ENCODE results near the gene ITPRIPL1.

ITPRIPL1 gene

DNA sequence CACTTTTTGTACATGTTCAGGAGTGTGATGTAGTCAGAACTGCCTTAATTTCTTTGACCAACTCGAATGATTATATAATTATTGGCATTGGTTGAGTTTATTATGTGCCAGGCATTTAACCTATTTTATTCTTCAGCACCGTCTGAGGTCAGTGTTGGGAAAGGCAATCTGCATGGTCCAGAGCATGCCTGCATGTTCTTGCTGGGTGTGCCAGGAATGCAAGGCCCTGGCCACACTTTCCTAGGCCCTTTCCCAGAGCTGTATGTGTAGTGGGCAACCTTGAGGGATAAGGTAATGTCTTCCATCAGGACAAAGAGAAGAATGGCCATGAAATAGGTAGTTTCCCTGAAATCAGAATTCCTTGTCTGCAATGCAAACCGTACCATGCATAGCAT is 10.1 kb upstream of the ITPRIPL1 start:
- DNase-seq (ENCODE audit: extremely low spot score): no peak
- CTCF ChIA-PET: interaction anchor here (1.5 kb wide), 1 partner anchor 173 kb away, joined by 4 read pairs; no protein-coding TSS in a partner anchor
- TF ChIP-seq CTCF (IDR thresholded peaks at IDR 0.05; ENCODE audit: control extremely low read depth, extremely low read depth, low read depth, missing control alignments): no peak
- POLR2A ChIA-PET: no interaction called here

GRCh38 chr2:96315400-96316071 is 9.6 kb upstream of the ITPRIPL1 start:
- CTCF ChIA-PET: interaction anchor here (0.9 to 1.9 kb wide), 4 partner anchors 10 to 239 kb away, joined by 3 to 6 read pairs (median 4); partner anchors contain the start of gene SNRNP200

GRCh38 chr2:96316999-96317398 is 8.1 kb upstream of the ITPRIPL1 start:
- TF ChIP-seq CTCF (IDR thresholded peaks at IDR 0.05; ENCODE audit: control extremely low read depth, extremely low read depth, low read depth, missing control alignments): no peak
- ChIA-PET POLR2A (no interaction called here), CTCF (interaction anchor here (1.9 kb wide), 1 partner anchor 11 kb away, joined by 6 read pairs; the partner anchor contains the start of gene SNRNP200)
- DNase-seq (ENCODE audit: extremely low spot score): no peak

More at GRCh38 chr2:96315400-96316071, 9.6 kb upstream of the ITPRIPL1 start:
- POLR2A ChIA-PET: no interaction called here
- no peak for TF ChIP-seq CTCF (IDR thresholded peaks at IDR 0.05; ENCODE audit: control extremely low read depth, extremely low read depth, low read depth, missing control alignments)
- peak; percentile 38 for DNase-seq (ENCODE audit: extremely low spot score)

- ChIA-PET CTCF (no interaction called here), POLR2A (no interaction called here)
- no peak for TF ChIP-seq CTCF (IDR thresholded peaks at IDR 0.05; ENCODE audit: control extremely low read depth, extremely low read depth, low read depth, missing control alignments)
- DNase-seq (ENCODE audit: extremely low spot score): no peak
These were observed 7.5 kb upstream of the ITPRIPL1 start for GRCh38 chr2:96317584-96317997.

DNA sequence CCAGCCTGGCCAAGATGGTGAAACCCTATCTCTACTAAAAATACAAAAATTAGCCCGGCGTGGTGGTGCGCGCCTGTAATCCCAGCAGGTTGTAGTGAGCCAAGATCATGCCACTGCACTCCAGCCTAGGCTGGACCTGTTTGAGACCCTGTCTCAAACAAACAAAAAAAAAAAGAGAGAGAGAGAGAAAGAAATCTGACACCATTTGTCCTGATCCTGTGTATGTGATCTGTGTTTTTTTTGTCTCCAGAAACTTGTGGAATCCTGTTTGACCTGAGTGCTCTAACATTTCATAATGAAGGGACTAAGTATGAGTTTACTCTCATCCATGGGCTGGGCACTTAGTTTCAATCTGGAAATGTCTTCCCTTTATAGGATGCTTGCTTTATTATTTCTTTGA is 6.4 kb upstream of the ITPRIPL1 start:
- no peak for TF ChIP-seq CTCF (IDR thresholded peaks at IDR 0.05; ENCODE audit: control extremely low read depth, extremely low read depth, low read depth, missing control alignments)
- ChIA-PET CTCF (interaction anchor here (1.3 to 1.9 kb wide), 2 partner anchors 8 to 17 kb away, joined by 5 to 6 read pairs; partner anchors contain the start of gene NCAPH), POLR2A (no interaction called here)

GRCh38 chr2:96319396-96319795 is 5.7 kb upstream of the ITPRIPL1 start:
- POLR2A ChIA-PET: no interaction called here
- DNase-seq (ENCODE audit: extremely low spot score): no peak
- no peak for TF ChIP-seq CTCF (IDR thresholded peaks at IDR 0.05; ENCODE audit: control extremely low read depth, extremely low read depth, low read depth, missing control alignments)
- CTCF ChIA-PET: interaction anchor here (1.3 to 3.6 kb wide), 3 partner anchors 8 to 16 kb away, joined by 5 to 27 read pairs (median 6); partner anchors contain the start of genes NCAPH and SNRNP200

More for the DNA sequence above, 6.4 kb upstream of the ITPRIPL1 start:
- DNase-seq (ENCODE audit: extremely low spot score): no peak

Measured in GM10248 (cell line).